ENCODE measurements around the gene KLHL8. TPM values are rescaled to one million over a fixed set of nuclear protein-coding genes. Genes with fewer than 3 reads are reported as not detected.

The KLHL8 gene
- total RNA-seq, 4 donors from 2014 or later, result 6.3 to 18.2 (median 13.3) TPM

GRCh38 chr4:87180767-87181166 lies 39.7 kb downstream of the KLHL8 start:
- no peak overlapping the region for H3K27ac ChIP-seq
- no peaks in the 10 kb centered on the region for H3K27me3 ChIP-seq
- DNase-seq (ENCODE audit: low spot score in 2 of 2), result no peak
- peaks cover 0 to 20% (median 0%) of the 10 kb centered on the region in 3 donors for H3K36me3 ChIP-seq
- no peaks in the 10 kb centered on the region for H3K4me1 ChIP-seq
- TF ChIP-seq EP300 (IDR thresholded peaks at IDR 0.05), result no peak
- no peak for TF ChIP-seq POLR2A (IDR thresholded peaks at IDR 0.05)
- no peak for TF ChIP-seq CTCF (IDR thresholded peaks at IDR 0.05)
- 92 to 93% methylated on average over 2 of the region's 2 CpGs for WGBS, 2 donors
- no peaks in the 10 kb centered on the region for H3K9me3 ChIP-seq
- H3K4me3 ChIP-seq, result no peak overlapping the region

GRCh38 chr4:87179751-87180150 lies 40.7 kb downstream of the KLHL8 start:
- Histone ChIP-seq H3K4me1 (no peaks in the 10 kb centered on the region), H3K27me3 (no peaks in the 10 kb centered on the region), H3K9me3 (no peaks in the 10 kb centered on the region), H3K36me3 (peaks cover 0 to 20% (median 0%) of the 10 kb centered on the region in 3 donors), H3K27ac (no peak overlapping the region), H3K4me3 (no peak overlapping the region)
- no peak for DNase-seq (ENCODE audit: low spot score in 2 of 2)
- WGBS, 2 donors, result 50 to 54% methylated on average over 1 of the region's 1 CpG
- TF ChIP-seq CTCF (IDR thresholded peaks at IDR 0.05) (no peak), POLR2A (IDR thresholded peaks at IDR 0.05) (no peak), EP300 (IDR thresholded peaks at IDR 0.05) (no peak)

- H3K27me3 ChIP-seq, result no peaks in the 10 kb centered on the region
- H3K9me3 ChIP-seq, result no peaks in the 10 kb centered on the region
- no peak overlapping the region for H3K4me3 ChIP-seq
- no peak overlapping the region for H3K27ac ChIP-seq
- H3K4me1 ChIP-seq, result no peaks in the 10 kb centered on the region
- WGBS, 2 donors, result 93 to 94% methylated on average over 2 of the region's 2 CpGs
- TF ChIP-seq CTCF (IDR thresholded peaks at IDR 0.05), result no peak
- TF ChIP-seq EP300 (IDR thresholded peaks at IDR 0.05), result no peak
- TF ChIP-seq POLR2A (IDR thresholded peaks at IDR 0.05), result no peak
- no peak for DNase-seq (ENCODE audit: low spot score in 2 of 2)
- H3K36me3 ChIP-seq, result peaks cover 0 to 35% (median 0%) of the 10 kb centered on the region in 3 donors
Observed at GRCh38 chr4:87174672-87175071, 45.7 kb downstream of the KLHL8 start.

GRCh38 chr4:87171944-87172343 lies 48.5 kb downstream of the KLHL8 start:
- no peak for DNase-seq (ENCODE audit: low spot score in 2 of 2)
- H3K36me3 ChIP-seq, result peaks cover 0 to 50% (median 0%) of the 10 kb centered on the region in 3 donors
- 95 to 98% methylated on average over 2 of the region's 2 CpGs for WGBS, 2 donors

More at GRCh38 chr4:87171944-87172343, 48.5 kb downstream of the KLHL8 start:
- H3K4me3 ChIP-seq, result no peak overlapping the region
- no peak overlapping the region for H3K27ac ChIP-seq
- H3K4me1 ChIP-seq, result no peaks in the 10 kb centered on the region
- TF ChIP-seq POLR2A (IDR thresholded peaks at IDR 0.05) (no peak), EP300 (IDR thresholded peaks at IDR 0.05) (no peak), CTCF (IDR thresholded peaks at IDR 0.05) (no peak)
- H3K27me3 ChIP-seq, result no peaks in the 10 kb centered on the region
- no peaks in the 10 kb centered on the region for H3K9me3 ChIP-seq
